Epithelial cell of esophagus (primary cell): ENCODE measurements around the gene KCNH6.

Source experiments
- DNase-seq: peaks from one replicate; pipeline ENCODE4 v3.0.0; 2010; ENCODE audit warnings: low read depth
- H3K4me3 ChIP-seq: 2 replicates; pipeline ENCODE4 v1.5.1; 2011; ENCODE audit warnings: mild to moderate bottlenecking, low read length, control low read depth
- TF ChIP-seq, protein P1 (sequence below): IDR thresholded peaks from 2 replicates; pipeline ENCODE4 v1.5.1; 2011; ENCODE audit warnings: low read depth, mild to moderate bottlenecking, low read length, control low read depth, inconsistent platforms; ENCODE audit not compliant: insufficient read depth; ENCODE audit errors: missing control alignments

The KCNH6 gene

GRCh38 chr17:63538693-63539595 is 15.8 kb downstream of the KCNH6 start:
- TF ChIP-seq, protein P1, sequence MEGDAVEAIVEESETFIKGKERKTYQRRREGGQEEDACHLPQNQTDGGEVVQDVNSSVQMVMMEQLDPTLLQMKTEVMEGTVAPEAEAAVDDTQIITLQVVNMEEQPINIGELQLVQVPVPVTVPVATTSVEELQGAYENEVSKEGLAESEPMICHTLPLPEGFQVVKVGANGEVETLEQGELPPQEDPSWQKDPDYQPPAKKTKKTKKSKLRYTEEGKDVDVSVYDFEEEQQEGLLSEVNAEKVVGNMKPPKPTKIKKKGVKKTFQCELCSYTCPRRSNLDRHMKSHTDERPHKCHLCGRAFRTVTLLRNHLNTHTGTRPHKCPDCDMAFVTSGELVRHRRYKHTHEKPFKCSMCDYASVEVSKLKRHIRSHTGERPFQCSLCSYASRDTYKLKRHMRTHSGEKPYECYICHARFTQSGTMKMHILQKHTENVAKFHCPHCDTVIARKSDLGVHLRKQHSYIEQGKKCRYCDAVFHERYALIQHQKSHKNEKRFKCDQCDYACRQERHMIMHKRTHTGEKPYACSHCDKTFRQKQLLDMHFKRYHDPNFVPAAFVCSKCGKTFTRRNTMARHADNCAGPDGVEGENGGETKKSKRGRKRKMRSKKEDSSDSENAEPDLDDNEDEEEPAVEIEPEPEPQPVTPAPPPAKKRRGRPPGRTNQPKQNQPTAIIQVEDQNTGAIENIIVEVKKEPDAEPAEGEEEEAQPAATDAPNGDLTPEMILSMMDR: no peak

GRCh38 chr17:63540590-63540989 is 17.4 kb downstream of the KCNH6 start:
- no peak overlapping the region for H3K4me3 ChIP-seq
- TF ChIP-seq, protein P1: no peak
- no peak for DNase-seq

More at GRCh38 chr17:63538693-63539595, 15.8 kb downstream of the KCNH6 start:
- DNase-seq: no peak
- no peak overlapping the region for H3K4me3 ChIP-seq

- DNase-seq: no peak
- TF ChIP-seq, protein P1: no peak
- no peak overlapping the region for H3K4me3 ChIP-seq
Observed at GRCh38 chr17:63542218-63542545, 19.0 kb downstream of the KCNH6 start.

GRCh38 chr17:63542942-63543821 is 20.0 kb downstream of the KCNH6 start:
- H3K4me3 ChIP-seq: no peak overlapping the region
- no peak for DNase-seq

DNA sequence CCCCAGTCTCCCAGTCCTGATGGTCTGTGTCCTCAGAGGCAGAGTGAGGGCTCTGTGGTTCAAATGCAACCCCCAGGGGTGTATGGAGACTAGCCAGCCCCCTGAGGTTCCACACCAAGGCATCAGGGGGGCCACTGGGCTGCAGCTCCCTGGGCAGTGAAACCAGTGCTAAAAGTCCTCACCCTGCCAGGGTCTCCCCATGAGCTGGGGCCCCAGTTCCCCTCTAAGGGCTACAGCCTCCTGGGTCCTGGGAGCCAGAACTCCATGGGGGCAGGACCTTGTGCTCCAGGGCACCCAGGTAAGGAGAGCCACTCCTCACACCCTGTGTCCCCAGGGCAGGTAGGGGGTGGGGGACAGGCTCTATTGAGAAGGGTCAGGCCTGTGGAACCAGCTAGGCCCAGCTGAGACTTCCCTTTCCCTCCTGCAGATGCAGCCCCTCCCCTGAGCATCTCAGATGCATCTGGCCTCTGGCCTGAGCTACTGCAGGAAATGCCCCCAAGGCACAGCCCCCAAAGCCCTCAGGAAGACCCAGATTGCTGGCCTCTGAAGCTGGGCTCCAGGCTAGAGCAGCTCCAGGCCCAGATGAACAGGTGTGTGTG is 20.8 kb downstream of the KCNH6 start:
- H3K4me3 ChIP-seq: no peak overlapping the region
- DNase-seq: no peak
- TF ChIP-seq, protein P1: no peak

More at GRCh38 chr17:63542942-63543821, 20.0 kb downstream of the KCNH6 start:
- TF ChIP-seq, protein P1: no peak

DNA sequence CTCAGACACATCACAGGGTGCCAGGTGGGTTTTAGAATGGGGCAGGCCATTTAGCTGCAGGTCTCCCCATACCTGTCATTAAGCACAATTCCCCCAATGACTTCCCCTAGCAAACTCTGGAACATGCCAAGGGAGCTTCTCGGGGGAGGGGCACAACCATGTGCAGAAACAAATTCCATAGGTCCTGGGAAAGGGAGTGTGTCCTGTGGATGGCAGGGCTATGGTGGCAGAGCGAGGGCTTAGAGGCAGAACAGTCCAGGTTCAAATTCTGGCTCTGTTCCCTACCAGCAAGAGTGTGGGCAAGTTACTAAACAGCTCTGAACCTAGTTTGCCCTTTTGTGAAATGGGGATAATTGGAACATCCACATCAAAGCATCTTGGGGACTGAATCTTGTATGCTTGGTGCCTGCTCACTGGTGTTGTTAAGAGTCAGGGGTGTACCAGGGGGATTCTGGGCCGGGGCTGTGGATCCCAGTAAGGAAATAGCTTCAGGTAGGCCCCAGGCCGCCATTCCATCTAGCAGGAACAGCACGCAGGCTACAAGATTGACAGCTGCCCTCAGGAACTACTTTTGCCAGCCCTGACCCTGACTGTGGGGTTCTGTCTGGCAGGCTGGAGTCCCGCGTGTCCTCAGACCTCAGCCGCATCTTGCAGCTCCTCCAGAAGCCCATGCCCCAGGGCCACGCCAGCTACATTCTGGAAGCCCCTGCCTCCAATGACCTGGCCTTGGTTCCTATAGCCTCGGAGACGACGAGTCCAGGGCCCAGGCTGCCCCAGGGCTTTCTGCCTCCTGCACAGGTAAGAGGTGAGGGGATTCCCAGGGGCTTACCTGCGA is 21.5 kb downstream of the KCNH6 start:
- TF ChIP-seq, protein P1: no peak
- DNase-seq: no peak
- no peak overlapping the region for H3K4me3 ChIP-seq
